ENCODE data around the gene CNP.
A peak's percentile ranks its signal among the peaks of the same experiment; 100 is the strongest.
"Not testable (repeated sequence)": the region's sequence is repeated elsewhere in the genome, so short reads cannot be mapped to it uniquely, and the experiment has no call there.

The CNP gene

GRCh38 chr17:42002792-42003301, 36.3 kb downstream of the CNP start:
- DNase-seq (no peak), ATAC-seq (no peak)

GRCh38 chr17:42005166-42005565, 38.6 kb downstream of the CNP start:
- no peak for DNase-seq
- no peak for ATAC-seq

GRCh38 chr17:42009170-42009569, 42.6 kb downstream of the CNP start:
- ATAC-seq (no peak), DNase-seq (no peak)

GRCh38 chr17:42010266-42010680, 43.7 kb downstream of the CNP start:
- not testable (repeated sequence) for ATAC-seq, DNase-seq

GRCh38 chr17:42010898-42011516, 44.4 kb downstream of the CNP start:
- ATAC-seq (no peak), DNase-seq (no peak)

- ATAC-seq, DNase-seq: not testable (repeated sequence)
Observed at GRCh38 chr17:42012363-42012762, 45.8 kb downstream of the CNP start.

- not testable (repeated sequence) for ATAC-seq
Observed at GRCh38 chr17:42013740-42014139, 47.1 kb downstream of the CNP start.

GRCh38 chr17:42016411-42016831, 49.8 kb downstream of the CNP start:
- DNase-seq (peak; percentile 35), ATAC-seq (no peak)

More at GRCh38 chr17:42013740-42014139, 47.1 kb downstream of the CNP start:
- not testable (repeated sequence) for DNase-seq

GRCh38 chr17:42016941-42017865, 50.6 kb downstream of the CNP start, which contains the start of gene DNAJC7:
Gene DNAJC7, minus strand, starts transcription at chr17:42017439. Its CDS starts 23 bp downstream, at chr17:42017416.
- DNase-seq = peak; percentile 91

GRCh38 chr17:42017866-42018200, 51.2 kb downstream of the CNP start:
- DNase-seq (no peak), ATAC-seq (peak; percentile 11)

More at GRCh38 chr17:42016941-42017865, 50.6 kb downstream of the CNP start, which contains the start of gene DNAJC7:
- peak; percentile 93 for ATAC-seq

- no peak for ATAC-seq
- DNase-seq = no peak
Observed at GRCh38 chr17:42018339-42018738, 51.7 kb downstream of the CNP start.

GRCh38 chr17:42018988-42019387, 52.4 kb downstream of the CNP start:
- DNase-seq (no peak), ATAC-seq (no peak)

GRCh38 chr17:42019509-42020404, 53.2 kb downstream of the CNP start, which contains the start of gene NKIRAS2:
Gene NKIRAS2, plus strand, starts transcription at chr17:42020090. Its CDS starts 1,488 bp downstream, at chr17:42021578.
- peak; percentile 96 for DNase-seq

GRCh38 chr17:42020845-42021244, 54.2 kb downstream of the CNP start:
- ATAC-seq, DNase-seq: not testable (repeated sequence)

More at GRCh38 chr17:42019509-42020404, 53.2 kb downstream of the CNP start, which contains the start of gene NKIRAS2:
- ATAC-seq = peak; percentile 83

- no peak for ATAC-seq
- DNase-seq = no peak
Observed at GRCh38 chr17:42023524-42024349, 57.1 kb downstream of the CNP start.

- no peak for ATAC-seq
- no peak for DNase-seq
Observed at GRCh38 chr17:42025191-42025579, 58.6 kb downstream of the CNP start.

- ATAC-seq (no peak), DNase-seq (no peak)
Observed at GRCh38 chr17:42025936-42026335, 59.3 kb downstream of the CNP start.

GRCh38 chr17:42026857-42027589, 60.4 kb downstream of the CNP start:
- ATAC-seq = no peak
- DNase-seq = no peak

All from stimulated activated naive CD8-positive, alpha-beta T cell treated with anti-CD3 and anti-CD28 coated beads, Interleukin-15, Interleukin-2, amounts not matched to agents 100 U/mL and 50 U/mL, for 24 hours (primary cell).